MCF 10A (cell line): Measurements from ENCODE around the gene CTBP2. TPM values are rescaled to one million over a fixed set of nuclear protein-coding genes. Genes with fewer than 3 reads are reported as not detected.

Experiments
- BruUV-seq: library from RNA; stranded (reverse); fragments of 400-500 nt; replicated peaks from 2 replicates; lab custom pipeline; 2021; lab: Mats Ljungman, UMichigan
- CTCF ChIA-PET: fragments of 300-600 bp; sonication (Branson Sonifier 250); formaldehyde crosslinking; extraction: SDS; loops from one replicate; lab custom pipeline; 2021; ENCODE audit warnings: antibody characterized with exemption, inconsistent platforms; lab: Yijun Ruan, JAX
- POLR2A ChIA-PET: fragments of 300-600, 350-650 bp; sonication (Branson Sonifier 250); formaldehyde crosslinking; extraction: SDS; loops from one replicate; lab custom pipeline; 2020; ENCODE audit warnings: antibody characterized with exemption, inconsistent platforms; lab: Yijun Ruan, JAX
- DNase-seq: peaks from one replicate; pipeline ENCODE4 v3.0.0-alpha.2; 2018; ENCODE audit not compliant: unreplicated experiment
- H3K27ac Mint-ChIP-seq: one replicate; pipeline ENCODE4 v1.8.0; 2022; ENCODE audit warnings: mild to moderate bottlenecking, low read depth, mixed read lengths; ENCODE audit not compliant: unreplicated experiment
- H3K27me3 Mint-ChIP-seq: one replicate; pipeline ENCODE4 v1.8.0; 2022; ENCODE audit warnings: mixed read lengths; ENCODE audit not compliant: insufficient read depth, unreplicated experiment
- H3K36me3 Mint-ChIP-seq: one replicate; pipeline ENCODE4 v1.8.0; 2022; ENCODE audit warnings: mild to moderate bottlenecking, moderate library complexity, mixed read lengths; ENCODE audit not compliant: insufficient read depth, unreplicated experiment
- H3K4me1 Mint-ChIP-seq: one replicate; pipeline ENCODE4 v1.8.0; 2022; ENCODE audit warnings: mixed read lengths; ENCODE audit not compliant: insufficient read depth, unreplicated experiment
- H3K4me3 Mint-ChIP-seq: one replicate; pipeline ENCODE4 v1.8.0; 2022; ENCODE audit warnings: mild to moderate bottlenecking, moderate library complexity, mixed read lengths; ENCODE audit not compliant: unreplicated experiment
- H3K9me3 Mint-ChIP-seq: one replicate; pipeline ENCODE4 v1.8.0; 2022; ENCODE audit warnings: mixed read lengths; ENCODE audit not compliant: unreplicated experiment
- intact Hi-C: fragments of 100-400 bp; cut with micrococcal nuclease; formaldehyde crosslinking; loops from 2 replicates; pipeline ENCODE4 v1.14.1; 2022
- total RNA-seq: library from RNA; stranded (reverse); gene quantifications from 2 replicates; pipeline ENCODE4 v1.2.3, GENCODE V29; 2022
- TF ChIP-seq, protein P1 (sequence below): fragments of 200-600 bp; IDR thresholded peaks from one replicate; pipeline ENCODE4 v1.8.0; 2022; ENCODE audit warnings: antibody characterized with exemption, mild to moderate bottlenecking; ENCODE audit not compliant: unreplicated experiment

The CTBP2 gene
- total RNA-seq, 1 experiment from 2014 or later = 152 TPM

DNA sequence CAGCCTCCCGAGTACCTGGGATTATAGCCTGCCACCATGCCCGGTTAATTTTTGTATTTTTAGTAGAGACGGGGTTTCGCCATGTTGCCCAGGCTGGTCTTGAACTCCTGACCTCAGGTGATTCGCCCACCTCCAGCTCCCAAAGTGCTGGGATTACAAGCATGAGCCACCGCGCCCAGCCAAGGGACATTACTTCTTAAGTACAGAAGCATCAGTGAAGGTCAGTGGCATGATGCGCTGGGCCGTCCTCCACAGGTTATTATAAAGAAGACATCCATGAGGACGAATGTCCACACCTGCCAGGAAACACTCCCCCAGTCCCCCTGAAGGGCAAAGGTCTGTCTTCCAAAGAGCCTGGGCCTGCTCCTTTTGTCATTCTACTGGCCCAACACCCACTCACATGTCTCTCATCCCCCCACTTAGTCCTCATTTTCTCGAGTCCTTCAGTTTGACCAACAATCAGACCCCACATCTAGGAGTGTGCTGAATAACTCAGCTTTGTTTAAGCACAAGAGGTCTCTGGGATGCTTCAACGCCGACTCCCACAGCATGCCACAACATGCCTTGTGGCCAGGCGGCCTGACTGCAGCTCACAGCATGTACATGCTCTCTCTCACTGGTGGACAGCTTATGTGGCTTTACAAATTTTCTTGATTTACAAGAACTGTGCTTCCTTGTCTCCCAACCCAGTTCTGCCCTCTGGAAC lies 73.0 kb downstream of the CTBP2 start:
- no TSS peak for BruUV-seq
- peaks cover 47% of the 10 kb centered on the region for H3K4me1 Mint-ChIP-seq
- intact Hi-C loops = no loop called here
- no peaks in the 10 kb centered on the region for H3K9me3 Mint-ChIP-seq
- H3K36me3 Mint-ChIP-seq = peaks cover 52% of the 10 kb centered on the region
- peak; percentile 75 for DNase-seq
- ChIA-PET POLR2A (interaction anchor here (0.7 to 2.5 kb wide), 8 partner anchors 9 to 70 kb away, joined by 3 to 13 read pairs (median 8); no protein-coding TSS in a partner anchor), CTCF (interaction anchor here (0.6 to 1.5 kb wide), 8 partner anchors 18 to 244 kb away, joined by 3 to 5 read pairs (median 3); no protein-coding TSS in a partner anchor)
- no peaks in the 10 kb centered on the region for H3K27me3 Mint-ChIP-seq
- H3K27ac Mint-ChIP-seq = peak overlapping the region; percentile 76
- peak overlapping the region; percentile 8 for H3K4me3 Mint-ChIP-seq
- TF ChIP-seq, protein P1, sequence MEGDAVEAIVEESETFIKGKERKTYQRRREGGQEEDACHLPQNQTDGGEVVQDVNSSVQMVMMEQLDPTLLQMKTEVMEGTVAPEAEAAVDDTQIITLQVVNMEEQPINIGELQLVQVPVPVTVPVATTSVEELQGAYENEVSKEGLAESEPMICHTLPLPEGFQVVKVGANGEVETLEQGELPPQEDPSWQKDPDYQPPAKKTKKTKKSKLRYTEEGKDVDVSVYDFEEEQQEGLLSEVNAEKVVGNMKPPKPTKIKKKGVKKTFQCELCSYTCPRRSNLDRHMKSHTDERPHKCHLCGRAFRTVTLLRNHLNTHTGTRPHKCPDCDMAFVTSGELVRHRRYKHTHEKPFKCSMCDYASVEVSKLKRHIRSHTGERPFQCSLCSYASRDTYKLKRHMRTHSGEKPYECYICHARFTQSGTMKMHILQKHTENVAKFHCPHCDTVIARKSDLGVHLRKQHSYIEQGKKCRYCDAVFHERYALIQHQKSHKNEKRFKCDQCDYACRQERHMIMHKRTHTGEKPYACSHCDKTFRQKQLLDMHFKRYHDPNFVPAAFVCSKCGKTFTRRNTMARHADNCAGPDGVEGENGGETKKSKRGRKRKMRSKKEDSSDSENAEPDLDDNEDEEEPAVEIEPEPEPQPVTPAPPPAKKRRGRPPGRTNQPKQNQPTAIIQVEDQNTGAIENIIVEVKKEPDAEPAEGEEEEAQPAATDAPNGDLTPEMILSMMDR = no peak

DNA sequence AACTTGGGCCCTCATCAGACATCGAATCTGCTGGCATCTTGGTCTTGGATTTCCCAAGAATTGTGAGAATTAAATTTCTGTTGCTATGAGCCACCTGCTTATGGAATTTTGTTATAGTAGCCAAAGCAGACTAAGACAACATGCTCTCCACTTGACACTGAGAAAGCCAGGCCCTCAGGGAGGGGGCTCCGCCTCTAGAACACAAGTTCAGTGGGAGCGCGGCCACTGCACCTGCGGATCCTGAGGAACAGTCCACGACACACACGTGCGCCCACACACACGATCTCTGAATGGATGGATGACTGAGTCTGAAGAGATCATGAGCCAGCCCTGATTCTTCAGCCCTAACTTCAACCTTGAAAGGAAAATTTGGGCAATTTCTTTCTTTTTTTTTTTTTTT lies 73.7 kb downstream of the CTBP2 start:
- no peak for DNase-seq
- BruUV-seq = no TSS peak
- TF ChIP-seq, protein P1 = no peak
- peaks cover 53% of the 10 kb centered on the region for H3K36me3 Mint-ChIP-seq
- intact Hi-C loops = no loop called here
- H3K27me3 Mint-ChIP-seq = no peaks in the 10 kb centered on the region
- ChIA-PET POLR2A (interaction anchor here (0.7 to 2.5 kb wide), 5 partner anchors 31 to 71 kb away, joined by 3 to 13 read pairs (median 6); no protein-coding TSS in a partner anchor), CTCF (interaction anchor here (0.8 to 1.5 kb wide), 4 partner anchors 26 to 245 kb away, joined by 3 to 6 read pairs (median 4); no protein-coding TSS in a partner anchor)
- no peak overlapping the region for H3K4me3 Mint-ChIP-seq
- H3K9me3 Mint-ChIP-seq = no peaks in the 10 kb centered on the region
- H3K27ac Mint-ChIP-seq = peak overlapping the region; percentile 76
- H3K4me1 Mint-ChIP-seq = peaks cover 47% of the 10 kb centered on the region

DNA sequence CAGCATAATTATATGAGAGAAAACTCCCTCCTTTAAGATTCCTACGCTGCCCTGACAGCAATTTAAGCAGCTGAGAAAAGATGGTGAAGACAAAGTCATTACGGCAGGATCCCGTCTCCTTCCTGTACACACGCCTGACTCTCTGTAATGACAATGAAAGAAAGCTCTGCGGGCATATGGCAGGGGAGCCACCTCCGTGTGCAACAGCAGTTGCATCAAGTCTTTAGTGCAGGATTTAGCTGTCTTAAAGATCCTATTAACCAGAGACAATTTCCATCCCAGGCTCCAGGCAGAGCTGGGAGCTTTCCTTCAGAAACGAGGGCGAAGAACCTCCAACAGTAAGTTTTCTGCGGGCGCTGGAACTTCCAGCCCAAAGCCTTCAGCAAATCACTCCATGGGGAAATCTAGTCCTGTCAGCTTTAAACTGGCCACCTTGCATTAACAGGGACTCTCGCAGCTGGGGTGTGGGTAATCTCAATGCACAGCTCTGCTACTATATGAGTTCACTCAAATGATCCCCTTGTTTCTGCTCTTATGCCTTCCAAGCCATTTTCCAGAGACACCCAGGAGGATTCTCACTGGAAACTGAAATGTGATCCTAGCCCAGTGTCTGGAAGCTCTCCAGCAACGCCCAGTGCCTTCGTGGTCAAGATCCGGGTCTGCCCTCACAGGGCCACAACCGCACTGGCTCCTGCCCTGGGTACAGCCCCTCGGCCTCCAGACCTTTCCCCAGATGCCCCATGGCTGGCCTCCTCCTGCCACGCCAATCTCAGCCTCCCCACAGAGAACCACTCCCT lies 74.9 kb downstream of the CTBP2 start:
- peaks cover 65% of the 10 kb centered on the region for H3K36me3 Mint-ChIP-seq
- POLR2A ChIA-PET = interaction anchor here (0.6 to 1.3 kb wide), 7 partner anchors 20 to 442 kb away, joined by 3 to 4 read pairs (median 3); no protein-coding TSS in a partner anchor
- H3K27ac Mint-ChIP-seq = peak overlapping the region; percentile 87
- no peaks in the 10 kb centered on the region for H3K27me3 Mint-ChIP-seq
- no TSS peak for BruUV-seq
- DNase-seq = peak; percentile 59
- intact Hi-C loops = no loop called here
- TF ChIP-seq, protein P1 = no peak
- H3K9me3 Mint-ChIP-seq = no peaks in the 10 kb centered on the region
- CTCF ChIA-PET = interaction anchor here (0.6 to 1.5 kb wide), 12 partner anchors 14 to 724 kb away, joined by 3 to 9 read pairs (median 4); no protein-coding TSS in a partner anchor
- no peak overlapping the region for H3K4me3 Mint-ChIP-seq
- peaks cover 54% of the 10 kb centered on the region for H3K4me1 Mint-ChIP-seq
